Left renal cortex interstitium (tissue), 4 donors: ENCODE results near the gene TMEM175. TPM values are rescaled to one million over a fixed set of nuclear protein-coding genes. Genes with fewer than 3 reads are reported as not detected.

Experiments used
- DNase-seq, 4 donors: peaks; one replicate each; pipeline ENCODE4 v3.0.0-alpha.2; 2013; ENCODE audit warnings: low read depth in 4 of 4, low spot score in 2 of 4, missing footprints in 1 of 4
- polyA plus RNA-seq, 4 donors: library from polyadenylated mRNA; unstranded; fragments of 120-200 nt; gene quantifications; one replicate each; pipeline ENCODE4 v1.2.1, GENCODE V29; 2013; ENCODE audit not compliant: insufficient read length in 4 of 4

Gene TMEM175
- polyA plus RNA-seq, 4 donors, result 23.1 to 32.3 (median 27.3) TPM

- DNase-seq, result no peak
Observed at GRCh38 chr4:957231-957580, 24.9 kb downstream of the TMEM175 start.

GRCh38 chr4:957581-958313 is 25.5 kb downstream of the TMEM175 start:
- DNase-seq, result no peak

- no peak for DNase-seq
Observed at GRCh38 chr4:958314-958665, 26.0 kb downstream of the TMEM175 start.

GRCh38 chr4:958696-959337 is 26.6 kb downstream of the TMEM175 start:
- DNase-seq, result no peak

GRCh38 chr4:959338-960139 is 27.3 kb downstream of the TMEM175 start:
- DNase-seq, result no peak

- DNase-seq, result no peak
Observed at GRCh38 chr4:960140-960635, 27.9 kb downstream of the TMEM175 start.

- no peak for DNase-seq
Observed at GRCh38 chr4:960636-961350, 28.5 kb downstream of the TMEM175 start.

- DNase-seq, result no peak
Observed at GRCh38 chr4:961351-962230, 29.3 kb downstream of the TMEM175 start.

- DNase-seq, result no peak
Observed at GRCh38 chr4:962231-963208, 30.3 kb downstream of the TMEM175 start.

- no peak for DNase-seq
Observed at GRCh38 chr4:963276-964225, 31.3 kb downstream of the TMEM175 start.

- no peak for DNase-seq
Observed at GRCh38 chr4:964346-965025, 32.2 kb downstream of the TMEM175 start.

GRCh38 chr4:965048-965765 is 32.9 kb downstream of the TMEM175 start:
- DNase-seq, result no peak

GRCh38 chr4:965766-966134 is 33.5 kb downstream of the TMEM175 start:
- no peak for DNase-seq

GRCh38 chr4:966266-967112 is 34.2 kb downstream of the TMEM175 start:
- no peak for DNase-seq
